Vagina (tissue), 2 donors: ENCODE data around the gene RAVER2. TPM values are rescaled to one million over a fixed set of nuclear protein-coding genes. Genes with fewer than 3 reads are reported as not detected.
"Not testable (repeated sequence)": the region's sequence is repeated elsewhere in the genome, so short reads cannot be mapped to it uniquely, and the experiment has no call there.

Experiments used
- DNase-seq, 2 donors: peaks; one replicate each; pipeline ENCODE4 v3.0.0-alpha.2; 2017; ENCODE audit errors: extremely low spot score in 2 of 2
- H3K27ac ChIP-seq: fragments of 200-600 bp; sonication (generic); one replicate; pipeline ENCODE4 v1.5.1; 2019
- H3K27me3 ChIP-seq: fragments of 200-600 bp; sonication (generic); one replicate; pipeline ENCODE4 v1.5.1; 2019
- H3K36me3 ChIP-seq, 2 donors: fragments of 200-600 bp; sonication (generic); one replicate each; pipeline ENCODE4 v1.5.1; 2017 to 2019
- H3K4me1 ChIP-seq: fragments of 200-600 bp; sonication (generic); one replicate; pipeline ENCODE4 v1.5.1; 2019
- H3K4me3 ChIP-seq, 2 donors: fragments of 200-600 bp; sonication (generic); 1 replicate in 1 of 2; 2 replicates in 1 of 2; pipeline ENCODE4 v1.5.1; 2016 to 2019
- H3K9me3 ChIP-seq: fragments of 200-600 bp; sonication (generic); one replicate; pipeline ENCODE4 v1.5.1; 2019
- POLR2A ChIP-seq, 2 donors: fragments of 450-650 bp; IDR thresholded peaks; one replicate each; pipeline ENCODE4 v1.6.1; 2017; ENCODE audit warnings: antibody characterized with exemption in 2 of 2, mild to moderate bottlenecking in 2 of 2, moderate library complexity in 2 of 2
- POLR2AphosphoS5 ChIP-seq, 2 donors: sonication (generic); formaldehyde crosslinking; IDR thresholded peaks; one replicate each; pipeline ENCODE4 v1.9.0; 2017; ENCODE audit warnings: antibody characterized with exemption in 2 of 2, mild to moderate bottlenecking in 2 of 2, low read depth in 1 of 2; ENCODE audit not compliant: insufficient read depth in 1 of 2
- intact Hi-C: fragments of 100-400 bp; cut with DNase I; formaldehyde crosslinking; loops from one replicate; pipeline ENCODE4 v1.15.1; 2023
- total RNA-seq: library from RNA; depleted of rRNA; stranded (reverse); fragments of >200 nt; gene quantifications from one replicate; pipeline ENCODE4 v1.2.3, GENCODE V29; 2016
- TF ChIP-seq, protein P1 (sequence below), 3 experiments: fragments of 450-650 bp in 2 of 3; fragments of 200-600 bp in 1 of 3; sonication (generic) in 1 of 3; IDR thresholded peaks; one replicate each; pipeline ENCODE4 v1.5.1; 2017 to 2019; ENCODE audit warnings: antibody characterized with exemption in 3 of 3, mild to moderate bottlenecking in 2 of 3, moderate library complexity in 2 of 3

Gene RAVER2
- total RNA-seq, 1 donor from 2014 or later: 15.0 TPM

- TF ChIP-seq, protein P1, sequence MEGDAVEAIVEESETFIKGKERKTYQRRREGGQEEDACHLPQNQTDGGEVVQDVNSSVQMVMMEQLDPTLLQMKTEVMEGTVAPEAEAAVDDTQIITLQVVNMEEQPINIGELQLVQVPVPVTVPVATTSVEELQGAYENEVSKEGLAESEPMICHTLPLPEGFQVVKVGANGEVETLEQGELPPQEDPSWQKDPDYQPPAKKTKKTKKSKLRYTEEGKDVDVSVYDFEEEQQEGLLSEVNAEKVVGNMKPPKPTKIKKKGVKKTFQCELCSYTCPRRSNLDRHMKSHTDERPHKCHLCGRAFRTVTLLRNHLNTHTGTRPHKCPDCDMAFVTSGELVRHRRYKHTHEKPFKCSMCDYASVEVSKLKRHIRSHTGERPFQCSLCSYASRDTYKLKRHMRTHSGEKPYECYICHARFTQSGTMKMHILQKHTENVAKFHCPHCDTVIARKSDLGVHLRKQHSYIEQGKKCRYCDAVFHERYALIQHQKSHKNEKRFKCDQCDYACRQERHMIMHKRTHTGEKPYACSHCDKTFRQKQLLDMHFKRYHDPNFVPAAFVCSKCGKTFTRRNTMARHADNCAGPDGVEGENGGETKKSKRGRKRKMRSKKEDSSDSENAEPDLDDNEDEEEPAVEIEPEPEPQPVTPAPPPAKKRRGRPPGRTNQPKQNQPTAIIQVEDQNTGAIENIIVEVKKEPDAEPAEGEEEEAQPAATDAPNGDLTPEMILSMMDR (IDR thresholded peaks at IDR 0.05): no peak
- TF ChIP-seq POLR2AphosphoS5 (IDR thresholded peaks at IDR 0.05; ENCODE audit: insufficient read depth in 1 of 2, low read depth in 1 of 2) (no peak), POLR2A (IDR thresholded peaks at IDR 0.05) (no peak)
- H3K27me3 ChIP-seq: no peaks in the 10 kb centered on the region
- no peaks in the 10 kb centered on the region for H3K36me3 ChIP-seq
- no peaks in the 10 kb centered on the region for H3K4me1 ChIP-seq
- H3K9me3 ChIP-seq: no peaks in the 10 kb centered on the region
- intact Hi-C loops: no loop called here
- H3K27ac ChIP-seq: no peak overlapping the region
- H3K4me3 ChIP-seq: no peak overlapping the region
- no peak for DNase-seq
These were observed 30.2 kb downstream of the RAVER2 start for GRCh38 chr1:64775113-64775512.

- H3K27me3 ChIP-seq, DNase-seq, H3K36me3 ChIP-seq, H3K9me3 ChIP-seq, H3K27ac ChIP-seq, H3K4me1 ChIP-seq, H3K4me3 ChIP-seq, intact Hi-C loops: not testable (repeated sequence)
These were observed 37.2 kb downstream of the RAVER2 start for GRCh38 chr1:64782044-64782443.

- DNase-seq, H3K27me3 ChIP-seq, H3K4me1 ChIP-seq, H3K4me3 ChIP-seq, intact Hi-C loops, H3K36me3 ChIP-seq, H3K9me3 ChIP-seq, H3K27ac ChIP-seq: not testable (repeated sequence)
These were observed 38.0 kb downstream of the RAVER2 start for GRCh38 chr1:64782848-64783247.

DNA sequence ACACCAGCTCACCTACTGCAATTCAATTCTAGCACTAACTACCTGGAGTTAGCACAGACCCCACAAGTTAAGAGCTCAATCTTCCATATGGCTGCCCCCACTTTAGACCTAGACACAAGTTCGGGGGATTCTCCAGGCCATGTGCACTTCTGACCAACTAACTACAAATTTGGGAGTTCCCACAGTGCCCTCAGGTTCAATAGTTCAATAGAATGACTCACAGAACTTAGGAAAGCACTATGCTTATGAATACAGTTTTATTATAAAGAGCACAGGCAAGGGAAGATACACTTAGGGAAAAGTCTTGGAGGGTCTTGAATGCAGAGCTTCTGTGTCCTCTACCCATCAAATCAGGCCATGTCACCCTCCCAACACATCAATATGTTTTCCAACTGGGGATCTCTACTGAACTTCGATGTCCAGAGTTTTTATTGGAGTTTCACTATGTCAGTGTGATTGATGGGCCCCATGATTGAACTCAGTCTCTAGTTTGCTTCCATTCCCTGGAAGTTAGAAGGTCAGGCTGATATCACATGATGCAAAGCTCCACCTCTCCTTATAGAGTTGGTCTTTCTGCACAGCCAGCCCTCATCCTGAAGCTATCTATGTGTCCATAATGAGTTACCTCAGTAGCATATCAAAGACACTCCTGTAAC is 46.1 kb downstream of the RAVER2 start:
- intact Hi-C loops: no loop called here
- Histone ChIP-seq H3K27me3 (no peaks in the 10 kb centered on the region), H3K4me3 (no peak overlapping the region), H3K9me3 (no peaks in the 10 kb centered on the region), H3K36me3 (peaks cover 0 to 15% of the 10 kb centered on the region in 2 donors), H3K27ac (no peak overlapping the region), H3K4me1 (no peaks in the 10 kb centered on the region)
- DNase-seq: no peak
- TF ChIP-seq POLR2A (IDR thresholded peaks at IDR 0.05) (no peak), POLR2AphosphoS5 (IDR thresholded peaks at IDR 0.05; ENCODE audit: insufficient read depth in 1 of 2, low read depth in 1 of 2) (no peak)
- TF ChIP-seq, protein P1 (IDR thresholded peaks at IDR 0.05): no peak

DNA sequence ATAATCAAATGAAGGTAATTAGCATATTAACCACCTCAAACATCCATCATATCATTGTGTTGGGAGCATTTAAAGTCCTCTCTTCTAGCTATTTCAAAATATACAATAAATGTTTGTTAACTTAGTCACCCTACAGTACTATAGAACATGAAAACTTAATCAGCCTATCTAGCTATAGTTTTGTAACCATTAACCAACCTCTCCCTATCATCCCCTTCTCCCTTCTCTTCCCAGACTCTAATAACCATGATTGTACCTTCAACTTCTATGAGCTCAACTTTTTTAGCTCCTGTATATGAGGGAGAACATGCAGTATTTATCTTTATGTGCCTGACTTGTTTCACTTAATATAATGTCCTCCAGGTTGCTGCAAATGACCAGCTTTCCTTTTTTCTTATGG is 54.0 kb downstream of the RAVER2 start:
- no peak for DNase-seq
- Histone ChIP-seq H3K27ac (no peak overlapping the region), H3K36me3 (no peaks in the 10 kb centered on the region), H3K27me3 (no peaks in the 10 kb centered on the region), H3K4me1 (no peaks in the 10 kb centered on the region), H3K9me3 (no peaks in the 10 kb centered on the region), H3K4me3 (no peak overlapping the region)
- TF ChIP-seq POLR2A (IDR thresholded peaks at IDR 0.05): no peak
- TF ChIP-seq, protein P1 (IDR thresholded peaks at IDR 0.05): no peak
- TF ChIP-seq POLR2AphosphoS5 (IDR thresholded peaks at IDR 0.05; ENCODE audit: insufficient read depth in 1 of 2, low read depth in 1 of 2): no peak
- intact Hi-C loops: no loop called here

- Histone ChIP-seq H3K4me1 (no peaks in the 10 kb centered on the region), H3K27ac (no peak overlapping the region), H3K4me3 (no peak overlapping the region), H3K9me3 (no peaks in the 10 kb centered on the region), H3K27me3 (no peaks in the 10 kb centered on the region), H3K36me3 (no peaks in the 10 kb centered on the region)
- TF ChIP-seq, protein P1 (IDR thresholded peaks at IDR 0.05): no peak
- TF ChIP-seq POLR2AphosphoS5 (IDR thresholded peaks at IDR 0.05; ENCODE audit: insufficient read depth in 1 of 2, low read depth in 1 of 2) (no peak), POLR2A (IDR thresholded peaks at IDR 0.05) (no peak)
- no peak for DNase-seq
- intact Hi-C loops: no loop called here
These were observed 57.1 kb downstream of the RAVER2 start for GRCh38 chr1:64801851-64802523.
